ENCODE results near the gene LHX1. TPM values are rescaled to one million over a fixed set of nuclear protein-coding genes. Genes with fewer than 3 reads are reported as not detected.

LHX1 gene
- total RNA-seq, 2 experiments from 2014 or later = not detected

DNA sequence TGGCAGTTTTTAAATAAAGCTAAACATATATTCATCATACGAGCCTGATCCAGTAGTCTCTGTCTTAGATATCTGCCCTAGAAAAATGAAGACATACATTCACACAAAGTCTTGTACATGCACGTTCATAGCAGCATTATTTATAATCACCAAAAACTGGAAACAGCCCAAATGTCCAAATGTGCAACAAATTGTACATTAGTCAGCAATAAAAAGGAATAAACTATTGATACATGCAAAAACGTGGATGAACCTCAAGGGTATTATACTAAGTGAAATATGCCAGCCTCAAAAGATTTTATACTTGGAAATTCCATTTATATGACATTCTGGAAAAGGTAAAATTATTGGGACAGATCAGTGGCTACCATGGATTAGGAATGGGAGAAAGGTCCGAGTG lies 34.2 kb downstream of the LHX1 start:
- peaks cover 73% of the 10 kb centered on the region for H3K36me3 ChIP-seq (ENCODE audit: insufficient read depth, low read length)
- ChIA-PET POLR2A (interaction anchor here (0.9 kb wide), 1 partner anchor 61 kb away, joined by 4 read pairs; no protein-coding TSS in a partner anchor), CTCF (ENCODE audit: unreplicated experiment) (no interaction called here)
- no TSS peak for BruUV-seq (replicated peaks)
- no peak for TF ChIP-seq EZH2phosphoT487 (IDR thresholded peaks at IDR 0.05; ENCODE audit: borderline replicate concordance, low read depth, low read length)
- TF ChIP-seq, protein P1, sequence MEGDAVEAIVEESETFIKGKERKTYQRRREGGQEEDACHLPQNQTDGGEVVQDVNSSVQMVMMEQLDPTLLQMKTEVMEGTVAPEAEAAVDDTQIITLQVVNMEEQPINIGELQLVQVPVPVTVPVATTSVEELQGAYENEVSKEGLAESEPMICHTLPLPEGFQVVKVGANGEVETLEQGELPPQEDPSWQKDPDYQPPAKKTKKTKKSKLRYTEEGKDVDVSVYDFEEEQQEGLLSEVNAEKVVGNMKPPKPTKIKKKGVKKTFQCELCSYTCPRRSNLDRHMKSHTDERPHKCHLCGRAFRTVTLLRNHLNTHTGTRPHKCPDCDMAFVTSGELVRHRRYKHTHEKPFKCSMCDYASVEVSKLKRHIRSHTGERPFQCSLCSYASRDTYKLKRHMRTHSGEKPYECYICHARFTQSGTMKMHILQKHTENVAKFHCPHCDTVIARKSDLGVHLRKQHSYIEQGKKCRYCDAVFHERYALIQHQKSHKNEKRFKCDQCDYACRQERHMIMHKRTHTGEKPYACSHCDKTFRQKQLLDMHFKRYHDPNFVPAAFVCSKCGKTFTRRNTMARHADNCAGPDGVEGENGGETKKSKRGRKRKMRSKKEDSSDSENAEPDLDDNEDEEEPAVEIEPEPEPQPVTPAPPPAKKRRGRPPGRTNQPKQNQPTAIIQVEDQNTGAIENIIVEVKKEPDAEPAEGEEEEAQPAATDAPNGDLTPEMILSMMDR (conservative IDR thresholded peaks at IDR 0.05; ENCODE audit: low read length) = no peak
- no peaks in the 10 kb centered on the region for H3K9me3 ChIP-seq (ENCODE audit: low read length)
- no peak overlapping the region for H3K4me2 ChIP-seq (ENCODE audit: low read length)
- H3K27ac ChIP-seq (ENCODE audit: low read depth, low read length, poor library complexity, severe bottlenecking) = no peak overlapping the region
- no peak overlapping the region for H2AFZ ChIP-seq (ENCODE audit: low read length)
- H3K4me1 ChIP-seq (ENCODE audit: insufficient read depth, low read length, poor library complexity, severe bottlenecking) = no peaks in the 10 kb centered on the region
- H4K20me1 ChIP-seq (ENCODE audit: insufficient read depth, low read length) = peaks cover 24% of the 10 kb centered on the region
- no peaks in the 10 kb centered on the region for H3K9me2 ChIP-seq (ENCODE audit: insufficient read depth, low read length)
- intact Hi-C loops (cut with micrococcal nuclease; ENCODE audit: unreplicated experiment) = no loop called here
- H3K4me3 ChIP-seq (ENCODE audit: low read depth, low read length, poor library complexity, severe bottlenecking) = no peak overlapping the region
- H3K79me2 ChIP-seq (ENCODE audit: insufficient read depth, low read depth, low read length) = peaks cover 91% of the 10 kb centered on the region
- DNase-seq (ENCODE audit: low spot score) = no peak

DNA sequence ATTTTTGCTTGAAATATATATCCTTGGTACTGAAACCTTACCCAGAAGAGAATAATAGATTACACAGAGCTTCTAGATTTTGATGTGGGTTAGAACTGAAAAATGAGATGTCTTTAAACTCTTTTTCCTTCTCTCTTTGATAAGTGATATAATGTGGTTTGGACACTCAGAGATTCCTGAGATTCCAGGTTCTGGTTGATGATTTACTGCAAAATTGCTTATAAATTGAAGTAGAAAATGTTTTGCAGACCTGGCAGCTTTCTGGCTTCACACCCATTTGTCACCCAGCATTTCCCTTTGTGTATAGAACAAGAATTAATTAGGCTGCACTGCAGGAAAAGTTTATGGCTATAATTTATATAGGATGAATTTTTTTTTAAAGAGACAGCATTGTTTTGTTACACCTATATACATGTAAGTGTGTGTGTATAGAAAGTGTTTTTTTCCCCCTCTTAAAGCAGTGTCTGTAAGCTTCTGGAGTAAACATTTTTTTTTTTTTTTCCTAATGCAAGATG lies 35.0 kb downstream of the LHX1 start:
- intact Hi-C loops (cut with micrococcal nuclease; ENCODE audit: unreplicated experiment) = no loop called here
- no peak for DNase-seq (ENCODE audit: low spot score)
- H3K9me3 ChIP-seq (ENCODE audit: low read length) = no peaks in the 10 kb centered on the region
- no TSS peak for BruUV-seq (replicated peaks)
- H3K79me2 ChIP-seq (ENCODE audit: insufficient read depth, low read depth, low read length) = peaks cover 92% of the 10 kb centered on the region; the same call in 1 of the 2 replicates
- peaks cover 28% of the 10 kb centered on the region for H4K20me1 ChIP-seq (ENCODE audit: insufficient read depth, low read length)
- POLR2A ChIA-PET = no interaction called here
- H3K4me3 ChIP-seq (ENCODE audit: low read depth, low read length, poor library complexity, severe bottlenecking) = no peak overlapping the region
- no peaks in the 10 kb centered on the region for H3K9me2 ChIP-seq (ENCODE audit: insufficient read depth, low read length)
- no peak overlapping the region for H3K4me2 ChIP-seq (ENCODE audit: low read length)
- H3K4me1 ChIP-seq (ENCODE audit: insufficient read depth, low read length, poor library complexity, severe bottlenecking) = no peaks in the 10 kb centered on the region
- H3K27ac ChIP-seq (ENCODE audit: low read depth, low read length, poor library complexity, severe bottlenecking) = no peak overlapping the region
- H3K36me3 ChIP-seq (ENCODE audit: insufficient read depth, low read length) = peaks cover 73% of the 10 kb centered on the region
- H2AFZ ChIP-seq (ENCODE audit: low read length) = no peak overlapping the region
- CTCF ChIA-PET (ENCODE audit: unreplicated experiment) = no interaction called here
- no peak for TF ChIP-seq EZH2phosphoT487 (IDR thresholded peaks at IDR 0.05; ENCODE audit: borderline replicate concordance, low read depth, low read length)
- TF ChIP-seq, protein P1 (conservative IDR thresholded peaks at IDR 0.05; ENCODE audit: low read length) = no peak

DNA sequence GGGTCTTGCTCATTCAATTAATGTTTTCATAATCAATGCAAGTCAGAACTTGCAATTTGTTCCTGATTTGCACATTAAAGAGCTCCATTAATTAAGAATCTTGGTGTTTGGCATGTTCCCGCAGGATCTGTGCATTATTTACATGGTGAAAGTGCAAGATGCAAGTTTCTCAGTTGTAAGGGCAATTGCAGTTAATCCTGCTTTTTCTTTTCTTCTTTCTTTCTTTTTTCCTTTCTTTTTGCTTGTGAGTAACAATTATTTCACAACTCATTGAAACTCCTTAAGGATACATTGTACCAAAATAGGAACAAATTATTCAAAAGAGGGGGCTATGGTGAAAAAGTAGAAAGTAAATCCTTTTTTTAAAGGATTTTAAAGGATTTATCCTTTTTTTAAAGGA lies 35.6 kb downstream of the LHX1 start:
- BruUV-seq (replicated peaks) = no TSS peak
- CTCF ChIA-PET (ENCODE audit: unreplicated experiment) = no interaction called here
- no peak for DNase-seq (ENCODE audit: low spot score)
- Histone ChIP-seq H3K4me1 (ENCODE audit: insufficient read depth, low read length, poor library complexity, severe bottlenecking) (no peaks in the 10 kb centered on the region), H3K4me3 (ENCODE audit: low read depth, low read length, poor library complexity, severe bottlenecking) (no peak overlapping the region), H3K27ac (ENCODE audit: low read depth, low read length, poor library complexity, severe bottlenecking) (no peak overlapping the region), H2AFZ (ENCODE audit: low read length) (no peak overlapping the region), H3K36me3 (ENCODE audit: insufficient read depth, low read length) (peaks cover 69% of the 10 kb centered on the region), H3K9me2 (ENCODE audit: insufficient read depth, low read length) (no peaks in the 10 kb centered on the region), H3K9me3 (ENCODE audit: low read length) (no peaks in the 10 kb centered on the region), H3K79me2 (ENCODE audit: insufficient read depth, low read depth, low read length) (peaks cover 91% of the 10 kb centered on the region; the same call in 1 of the 2 replicates), H4K20me1 (ENCODE audit: insufficient read depth, low read length) (peaks cover 32% of the 10 kb centered on the region), H3K4me2 (ENCODE audit: low read length) (no peak overlapping the region)
- intact Hi-C loops (cut with micrococcal nuclease; ENCODE audit: unreplicated experiment) = no loop called here
- POLR2A ChIA-PET = no interaction called here
- TF ChIP-seq, protein P1 (conservative IDR thresholded peaks at IDR 0.05; ENCODE audit: low read length) = no peak
- no peak for TF ChIP-seq EZH2phosphoT487 (IDR thresholded peaks at IDR 0.05; ENCODE audit: borderline replicate concordance, low read depth, low read length)

All from OCI-LY7 (cell line).